Activated CD8-positive, alpha-beta memory T cell treated with anti-CD3 and anti-CD28 coated beads, Interleukin-2, amount 10 ng/mL, durations not matched to agents 7 days and 5 days (primary cell): ENCODE results near the gene CPNE1. TPM values are rescaled to one million over a fixed set of nuclear protein-coding genes. Genes with fewer than 3 reads are reported as not detected.
A peak's percentile ranks its signal among the peaks of the same experiment; 100 is the strongest.

Experiments used
- ATAC-seq: fragments of 150-1000 bp; cut with Tn5 transposase; one replicate; pipeline ENCODE4 v1.10.0; 2021; ENCODE audit warnings: moderate library complexity
- CTCF ChIA-PET: fragments of 350-600 bp; sonication (Branson Sonifier 250); formaldehyde crosslinking; loops from one replicate; lab custom pipeline; 2021; ENCODE audit warnings: antibody characterized with exemption; lab: Charles Lee
- DNase-seq: peaks from one replicate; pipeline ENCODE4 v3.0.0-alpha.2; 2020
- H3K27ac Mint-ChIP-seq: one replicate; pipeline ENCODE4 v1.8.0; 2021; ENCODE audit warnings: mild to moderate bottlenecking, mixed read lengths
- H3K27me3 Mint-ChIP-seq: one replicate; pipeline ENCODE4 v1.8.0; 2021; ENCODE audit warnings: mixed read lengths
- H3K36me3 Mint-ChIP-seq: one replicate; pipeline ENCODE4 v1.8.0; 2021; ENCODE audit warnings: mild to moderate bottlenecking, mixed read lengths
- H3K4me1 Mint-ChIP-seq: one replicate; pipeline ENCODE4 v1.8.0; 2021; ENCODE audit warnings: mixed read lengths
- H3K4me3 Mint-ChIP-seq: one replicate; pipeline ENCODE4 v1.8.0; 2021; ENCODE audit warnings: mild to moderate bottlenecking, moderate library complexity, mixed read lengths
- H3K9me3 Mint-ChIP-seq: one replicate; pipeline ENCODE4 v1.8.0; 2022; ENCODE audit warnings: low read depth, mixed read lengths
- total RNA-seq, 2 experiments: library from RNA; stranded (reverse); gene quantifications; one replicate each; pipeline ENCODE4 v1.2.3, GENCODE V29; 2021

Gene CPNE1
- total RNA-seq, 2 experiments from 2014 or later, result 277 to 286 TPM

GRCh38 chr20:35619196-35620095 lies 45.3 kb downstream of the CPNE1 start:
- DNase-seq, result peak; percentile 87
- Mint-ChIP-seq H3K36me3 (peaks cover 2% of the 10 kb centered on the region), H3K27me3 (no peaks in the 10 kb centered on the region), H3K27ac (peak overlapping the region; percentile 84), H3K4me3 (peak overlapping the region; percentile 85), H3K9me3 (no peaks in the 10 kb centered on the region), H3K4me1 (peaks cover 42% of the 10 kb centered on the region)
- ATAC-seq, result peak; percentile 43
- CTCF ChIA-PET, result interaction anchor here (0.7 to 4.7 kb wide), 29 partner anchors 8 to 745 kb away, joined by 3 to 59 read pairs (median 4); partner anchors contain the start of genes CPNE1, ERGIC3, NFS1 and PHF20

GRCh38 chr20:35618263-35619131 lies 46.2 kb downstream of the CPNE1 start:
- DNase-seq (peak; percentile 51), ATAC-seq (no peak)
- H3K27me3 Mint-ChIP-seq, result peaks cover 5% of the 10 kb centered on the region
- peaks cover 44% of the 10 kb centered on the region for H3K4me1 Mint-ChIP-seq
- no peaks in the 10 kb centered on the region for H3K9me3 Mint-ChIP-seq
- peak overlapping the region; percentile 94 for H3K27ac Mint-ChIP-seq
- CTCF ChIA-PET, result interaction anchor here (0.5 to 4.7 kb wide), 26 partner anchors 9 to 744 kb away, joined by 3 to 59 read pairs (median 4); partner anchors contain the start of genes CPNE1, ERGIC3, NFS1 and PHF20
- H3K36me3 Mint-ChIP-seq, result peaks cover 2% of the 10 kb centered on the region
- peak overlapping the region; percentile 85 for H3K4me3 Mint-ChIP-seq

- peak overlapping the region; percentile 85 for H3K4me3 Mint-ChIP-seq
- CTCF ChIA-PET, result interaction anchor here (0.7 to 4.7 kb wide), 5 partner anchors 45 to 337 kb away, joined by 3 to 59 read pairs (median 5); partner anchors contain the start of genes CEP250, CPNE1, RBM12 and SCAND1
- peaks cover 44% of the 10 kb centered on the region for H3K4me1 Mint-ChIP-seq
- DNase-seq (peak; percentile 71), ATAC-seq (no peak)
- no peaks in the 10 kb centered on the region for H3K9me3 Mint-ChIP-seq
- peak overlapping the region; percentile 94 for H3K27ac Mint-ChIP-seq
- peaks cover 5% of the 10 kb centered on the region for H3K27me3 Mint-ChIP-seq
- H3K36me3 Mint-ChIP-seq, result peaks cover 2% of the 10 kb centered on the region
Observed at GRCh38 chr20:35617397-35618262, 47.1 kb downstream of the CPNE1 start.

GRCh38 chr20:35616465-35617396 lies 48.0 kb downstream of the CPNE1 start:
- peak; percentile 83 for DNase-seq
- ATAC-seq, result peak; percentile 13
- CTCF ChIA-PET, result interaction anchor here (0.6 to 4.7 kb wide), 12 partner anchors 12 to 338 kb away, joined by 3 to 59 read pairs (median 4); partner anchors contain the start of genes CEP250, CPNE1, RBM12 and RBM39
- Mint-ChIP-seq H3K4me3 (peak overlapping the region; percentile 85), H3K36me3 (peaks cover 2% of the 10 kb centered on the region), H3K4me1 (peaks cover 44% of the 10 kb centered on the region), H3K27me3 (peaks cover 5% of the 10 kb centered on the region), H3K27ac (peak overlapping the region; percentile 94), H3K9me3 (no peaks in the 10 kb centered on the region)

- peak; percentile 100 for DNase-seq
- Mint-ChIP-seq H3K27me3 (peaks cover 5% of the 10 kb centered on the region), H3K4me1 (peaks cover 44% of the 10 kb centered on the region), H3K27ac (peak within 1 kb of the TSS; percentile 94), H3K4me3 (peak within 1 kb of the TSS; percentile 85), H3K36me3 (no peaks in the 10 kb centered on the region), H3K9me3 (no peaks in the 10 kb centered on the region)
- peak; percentile 87 for ATAC-seq
- CTCF ChIA-PET, result interaction anchor here (0.6 to 1.8 kb wide), 8 partner anchors 11 to 338 kb away, joined by 3 to 11 read pairs (median 4); partner anchors contain the start of genes RBM39 and SCAND1
Observed at GRCh38 chr20:35615667-35616464, 48.8 kb downstream of the CPNE1 start, which contains the start of gene SPAG4. TSS of gene SPAG4 (plus strand) at chr20:35615829. CDS start at chr20:35616004, 175 bp downstream.

- Mint-ChIP-seq H3K27ac (no peak overlapping the region), H3K9me3 (no peaks in the 10 kb centered on the region), H3K36me3 (no peaks in the 10 kb centered on the region), H3K4me1 (peaks cover 15% of the 10 kb centered on the region), H3K27me3 (peaks cover 5% of the 10 kb centered on the region), H3K4me3 (no peak overlapping the region)
- ATAC-seq, result no peak
- CTCF ChIA-PET, result no interaction called here
- no peak for DNase-seq
Observed at GRCh38 chr20:35611482-35611881, 53.2 kb downstream of the CPNE1 start.

- DNase-seq (no peak), ATAC-seq (no peak)
- H3K27ac Mint-ChIP-seq, result no peak overlapping the region
- no peak overlapping the region for H3K4me3 Mint-ChIP-seq
- no peaks in the 10 kb centered on the region for H3K36me3 Mint-ChIP-seq
- H3K4me1 Mint-ChIP-seq, result peaks cover 12% of the 10 kb centered on the region
- H3K27me3 Mint-ChIP-seq, result peaks cover 5% of the 10 kb centered on the region
- CTCF ChIA-PET, result no interaction called here
- H3K9me3 Mint-ChIP-seq, result no peaks in the 10 kb centered on the region
Observed at GRCh38 chr20:35610833-35611427, 53.8 kb downstream of the CPNE1 start.

GRCh38 chr20:35607003-35607735 lies 57.5 kb downstream of the CPNE1 start:
- Mint-ChIP-seq H3K4me3 (no peak overlapping the region), H3K36me3 (no peaks in the 10 kb centered on the region), H3K4me1 (peaks cover 3% of the 10 kb centered on the region), H3K27ac (no peak overlapping the region), H3K27me3 (peaks cover 5% of the 10 kb centered on the region), H3K9me3 (no peaks in the 10 kb centered on the region)
- CTCF ChIA-PET, result interaction anchor here (0.7 to 1.9 kb wide), 2 partner anchors 12 to 650 kb away, joined by 3 to 6 read pairs; no protein-coding TSS in a partner anchor
- DNase-seq, result no peak
- ATAC-seq, result no peak

- no peaks in the 10 kb centered on the region for H3K9me3 Mint-ChIP-seq
- no peak overlapping the region for H3K4me3 Mint-ChIP-seq
- H3K4me1 Mint-ChIP-seq, result peaks cover 8% of the 10 kb centered on the region
- DNase-seq (no peak), ATAC-seq (no peak)
- no peak overlapping the region for H3K27ac Mint-ChIP-seq
- CTCF ChIA-PET, result interaction anchor here (1.3 to 1.9 kb wide), 2 partner anchors 13 to 142 kb away, joined by 3 to 6 read pairs; no protein-coding TSS in a partner anchor
- H3K36me3 Mint-ChIP-seq, result no peaks in the 10 kb centered on the region
- H3K27me3 Mint-ChIP-seq, result peaks cover 10% of the 10 kb centered on the region
Observed at GRCh38 chr20:35606127-35606526, 58.6 kb downstream of the CPNE1 start.

GRCh38 chr20:35604449-35604747 lies 60.3 kb downstream of the CPNE1 start:
- H3K36me3 Mint-ChIP-seq, result no peaks in the 10 kb centered on the region

More at GRCh38 chr20:35604449-35604747, 60.3 kb downstream of the CPNE1 start:
- Mint-ChIP-seq H3K27ac (no peak overlapping the region), H3K4me1 (peaks cover 10% of the 10 kb centered on the region), H3K4me3 (no peak overlapping the region), H3K9me3 (no peaks in the 10 kb centered on the region), H3K27me3 (peaks cover 26% of the 10 kb centered on the region)
- ATAC-seq (no peak), DNase-seq (no peak)
- CTCF ChIA-PET, result interaction anchor here (0.7 to 1.7 kb wide), 8 partner anchors 9 to 145 kb away, joined by 3 to 6 read pairs (median 4); partner anchors contain the start of genes CPNE1, NFS1, RBM12 and ROMO1
